Hematopoietic multipotent progenitor cell treated with erythropoietin and hydrocortisone succinate and interleukin-3 and kit ligand, for 17 days (in vitro differentiated cells): ENCODE results near the gene PIN4.
"Not testable (repeated sequence)": the region's sequence is repeated elsewhere in the genome, so short reads cannot be mapped to it uniquely, and the experiment has no call there.

ENCODE experiments used
- DNase-seq: peaks from one replicate; pipeline ENCODE4 v3.0.0-alpha.2; 2015; ENCODE audit warnings: low spot score

PIN4 gene

GRCh38 chrX:72181178-72182125 lies at the start of gene PIN4:
TSS of gene PIN4 (plus strand) at chrX:72181757. CDS start at chrX:72181786, 29 bp downstream.
- DNase-seq, result peak; percentile 88

DNA sequence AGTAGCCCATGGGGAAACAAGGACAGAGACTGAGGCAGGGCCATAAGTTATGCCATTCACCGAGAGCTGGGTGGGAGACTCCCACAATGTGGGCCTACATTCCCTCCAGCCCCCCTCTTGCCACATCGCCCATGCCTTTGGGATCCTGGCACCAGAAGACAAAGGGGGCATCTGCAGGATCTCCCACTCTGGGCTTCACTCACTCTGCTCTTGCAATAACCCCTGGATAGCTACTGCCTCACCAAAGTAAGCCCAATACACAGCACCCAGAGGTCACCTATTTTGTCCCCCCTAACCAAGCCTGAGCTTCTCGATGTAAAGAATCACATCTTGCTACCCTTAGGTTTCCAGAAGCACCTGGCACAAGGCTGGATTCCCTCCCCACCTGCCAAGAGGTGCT lies 49.1 kb upstream of the PIN4 start:
- no peak for DNase-seq

DNA sequence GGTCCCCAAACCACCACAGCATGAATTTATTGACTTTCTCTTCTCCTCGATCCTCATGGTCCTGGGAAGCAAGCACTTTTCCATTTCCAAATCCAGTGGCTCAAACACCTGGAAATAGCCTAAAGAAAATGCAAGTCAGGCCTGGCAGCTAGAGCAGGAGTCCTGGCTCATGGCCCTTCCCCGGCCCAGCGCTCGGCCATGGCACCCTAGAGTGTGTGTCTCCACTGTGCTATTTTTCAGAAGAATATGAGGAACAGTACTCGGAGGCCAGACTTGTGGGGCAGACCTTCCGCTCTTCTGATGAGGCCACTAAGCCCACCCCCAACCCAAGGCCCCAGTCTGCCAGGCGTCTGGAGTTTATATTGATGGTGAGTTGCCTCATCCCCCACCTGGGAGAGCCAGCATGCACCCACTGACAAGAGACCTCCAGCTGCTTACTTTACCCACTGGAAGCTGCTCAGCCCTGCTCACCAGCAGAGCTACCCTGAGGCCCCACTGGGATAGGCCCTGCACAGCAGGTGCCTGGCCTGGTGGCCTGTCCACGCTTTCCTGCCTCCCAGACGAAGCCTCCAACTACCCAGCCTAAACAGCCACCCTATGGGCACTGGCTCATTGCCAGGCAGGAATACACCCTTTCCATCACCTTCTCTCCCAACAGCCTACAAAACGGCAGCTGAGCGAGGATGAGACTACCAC lies 47.6 kb upstream of the PIN4 start:
- no peak for DNase-seq

DNA sequence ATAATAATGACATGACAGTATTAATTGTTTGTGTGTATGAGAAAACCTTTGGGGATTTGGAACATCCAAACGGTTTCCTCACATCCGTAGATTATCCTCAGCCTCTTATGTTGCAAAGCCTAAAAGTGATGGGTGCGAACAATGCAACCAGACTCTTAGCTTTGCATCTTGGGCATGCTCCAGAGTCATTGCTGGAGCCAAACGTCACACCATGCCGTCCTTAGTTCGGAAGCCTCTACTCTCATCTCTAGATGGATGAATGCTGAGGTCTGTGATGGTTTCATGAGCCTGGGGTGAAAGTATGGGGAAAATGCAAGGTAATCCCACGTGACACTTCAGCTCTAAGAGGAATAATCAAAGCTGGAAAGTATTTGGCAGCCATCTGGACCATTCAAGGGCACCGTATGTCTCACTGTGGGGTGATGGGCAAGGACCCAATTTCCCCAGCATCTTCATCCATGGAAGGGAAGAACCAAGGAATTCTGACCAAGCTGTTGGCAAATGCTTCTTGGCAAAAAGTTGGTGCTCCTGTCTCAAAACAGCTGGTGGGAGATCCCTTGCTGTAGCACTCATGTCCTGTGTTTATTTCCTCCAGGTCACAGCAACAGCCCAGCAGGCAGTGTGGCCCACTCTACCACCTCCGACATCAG lies 43.6 kb upstream of the PIN4 start:
- no peak for DNase-seq

DNA sequence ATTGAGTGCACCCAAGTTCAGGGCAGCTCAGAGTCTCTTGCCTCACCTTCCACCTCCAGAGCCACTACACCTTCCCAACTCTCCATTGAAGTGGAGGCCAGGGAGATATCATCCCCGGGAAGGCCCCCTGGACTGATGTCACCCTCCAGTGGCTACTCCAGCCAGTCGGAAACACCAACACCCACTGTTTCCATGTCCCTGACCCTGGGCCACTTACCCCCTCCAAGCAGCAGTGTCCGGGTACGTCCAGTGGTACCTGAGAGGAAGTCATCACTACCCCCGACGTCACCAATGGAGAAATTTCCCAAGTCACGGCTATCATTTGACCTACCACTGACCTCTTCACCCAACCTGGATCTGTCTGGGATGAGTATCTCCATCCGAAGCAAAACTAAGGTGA lies 42.0 kb upstream of the PIN4 start:
- DNase-seq, result no peak

- DNase-seq, result no peak
Measured at GRCh38 chrX:72141372-72142004, 40.1 kb upstream of the PIN4 start.

DNA sequence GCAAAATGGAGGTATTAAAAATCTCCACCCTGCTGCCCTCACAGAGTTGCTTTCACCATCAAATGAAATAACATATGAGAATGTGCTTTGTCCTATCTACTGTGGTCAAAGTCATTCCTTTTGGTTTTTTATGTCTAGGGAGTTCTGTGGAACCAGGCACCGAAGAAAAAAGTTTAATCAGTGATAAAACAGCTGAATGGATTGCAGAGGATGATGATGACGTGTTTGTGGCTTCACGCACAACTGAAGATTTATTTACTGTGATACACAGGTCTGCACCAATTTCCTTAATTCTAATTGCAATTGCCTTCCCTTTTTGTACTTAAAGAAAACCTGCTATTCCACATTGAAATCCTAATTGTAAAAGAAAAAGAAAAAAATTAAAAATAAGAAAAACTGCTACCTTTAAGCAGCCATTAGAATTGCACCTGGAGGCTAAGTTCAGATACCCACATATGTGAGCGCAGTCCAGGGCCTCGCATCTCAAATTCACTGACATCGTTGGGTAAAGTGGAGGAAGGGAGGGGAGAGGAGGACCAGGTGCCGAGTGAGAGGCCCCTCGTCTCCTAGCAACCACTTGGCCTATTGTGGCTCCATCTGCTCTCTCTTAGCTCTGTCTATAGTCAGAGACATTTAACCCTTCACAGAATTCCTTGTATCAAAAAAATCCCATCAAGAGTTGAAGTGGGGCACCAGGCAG lies 39.3 kb upstream of the PIN4 start:
- no peak for DNase-seq

DNA sequence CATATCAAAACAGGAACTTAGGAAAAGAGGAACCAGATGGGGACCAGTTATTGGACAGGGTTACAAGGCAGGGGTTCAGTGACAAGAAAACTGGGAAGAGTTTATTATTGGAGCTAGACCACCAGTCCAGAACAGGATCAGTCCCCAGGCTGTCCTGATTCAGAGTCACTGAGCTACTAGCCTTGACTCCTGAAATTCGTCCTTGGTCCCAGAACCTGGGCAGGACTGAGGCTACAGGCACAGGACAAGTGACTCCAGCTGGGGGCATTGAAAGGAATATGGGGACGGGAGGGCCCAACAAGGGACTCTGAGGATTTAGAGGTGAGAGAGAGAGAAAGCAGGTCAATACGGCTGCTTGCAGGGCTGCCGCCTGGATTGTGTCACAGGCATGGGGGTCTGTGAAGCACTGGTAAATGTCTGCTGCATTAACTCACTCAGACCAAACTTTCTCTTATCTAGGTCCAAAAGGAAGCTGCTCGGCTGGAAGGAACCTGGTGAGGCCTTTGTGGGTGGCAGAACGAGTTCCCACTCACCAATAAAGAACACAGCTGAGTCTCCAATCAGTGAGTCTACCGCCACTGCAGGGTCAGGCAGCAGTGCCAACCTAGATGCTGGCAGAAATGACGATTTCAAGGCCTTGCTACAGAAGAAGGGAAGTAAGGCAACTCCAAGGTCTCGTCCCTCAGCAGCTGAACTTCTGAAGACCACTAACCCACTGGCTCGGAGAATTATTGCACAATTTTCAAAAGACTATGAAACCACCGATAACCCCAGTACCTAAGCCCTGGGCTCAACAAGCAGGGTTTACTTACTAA lies 38.6 kb upstream of the PIN4 start:
- DNase-seq, result no peak

DNA sequence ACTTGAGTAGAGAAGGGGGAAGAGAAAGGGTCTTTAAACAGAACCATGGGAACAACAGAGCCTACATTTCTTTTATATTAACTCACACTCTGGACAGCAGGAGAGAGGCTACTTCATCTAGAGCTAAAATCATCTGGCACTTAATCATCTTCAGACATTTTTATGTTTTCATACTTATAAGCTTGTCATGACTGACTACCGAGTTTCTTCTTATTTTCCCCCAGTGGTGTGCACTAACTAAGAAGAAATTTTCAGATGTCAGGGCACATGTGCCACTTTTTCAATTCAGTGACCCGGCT lies 38.0 kb upstream of the PIN4 start:
- no peak for DNase-seq

DNA sequence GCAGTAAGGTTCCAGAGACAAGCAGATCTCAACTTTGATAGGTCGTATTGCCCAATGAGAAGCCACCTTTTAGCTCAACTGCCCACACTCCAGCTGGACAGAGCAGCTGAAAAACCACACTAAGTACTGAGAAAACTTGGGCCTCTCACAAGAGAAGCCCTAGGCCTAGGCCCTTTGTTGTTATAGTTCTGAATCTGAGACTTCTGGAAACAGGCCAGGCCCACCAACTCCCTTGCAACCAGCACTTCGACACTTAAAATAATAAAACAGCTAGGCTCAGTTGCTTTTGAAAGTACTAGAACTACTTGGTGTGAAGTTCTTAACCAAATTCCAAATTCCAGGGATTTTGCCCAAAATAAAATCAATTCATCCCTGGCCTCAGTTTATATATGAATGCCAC lies 36.4 kb upstream of the PIN4 start:
- DNase-seq, result no peak

DNA sequence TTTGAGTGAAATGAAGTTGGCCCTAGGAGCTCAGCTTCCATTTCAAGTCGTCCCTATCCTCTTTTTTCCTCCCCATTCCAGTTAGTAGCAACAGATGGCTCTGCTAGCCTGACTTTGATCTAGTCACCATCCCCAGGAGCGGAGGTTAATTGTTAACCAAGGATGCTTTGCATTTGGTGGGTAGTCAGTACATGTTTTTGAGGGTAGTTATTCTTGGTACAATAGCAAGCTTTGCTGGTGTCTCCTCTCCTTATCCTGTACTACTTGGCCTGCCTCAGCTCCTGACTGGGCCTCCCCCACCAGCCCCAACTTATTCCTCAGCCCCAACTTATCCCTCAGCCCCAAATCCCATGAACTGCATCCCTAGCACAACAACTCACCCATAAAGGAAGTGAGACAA lies 35.0 kb upstream of the PIN4 start:
- no peak for DNase-seq

DNA sequence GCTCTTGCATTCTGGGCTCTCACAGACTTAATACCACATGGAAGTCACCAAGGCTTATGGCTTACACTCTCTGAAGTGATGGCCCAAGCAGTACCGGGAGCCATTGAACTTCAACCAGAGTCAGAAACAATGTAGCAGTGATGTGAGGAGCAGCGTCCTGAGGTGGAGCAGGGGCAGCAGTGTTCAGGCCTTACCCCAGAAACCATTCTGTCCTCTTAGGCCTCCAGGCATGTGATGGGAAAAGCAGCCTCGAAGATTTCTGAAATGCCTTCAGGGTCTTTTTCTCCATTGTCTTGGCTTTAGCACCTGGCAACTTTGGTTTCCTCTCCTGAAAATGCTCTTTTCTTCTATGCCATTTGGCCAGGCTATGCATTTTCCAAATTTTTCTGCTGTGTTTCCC lies 22.8 kb upstream of the PIN4 start:
- no peak for DNase-seq

DNA sequence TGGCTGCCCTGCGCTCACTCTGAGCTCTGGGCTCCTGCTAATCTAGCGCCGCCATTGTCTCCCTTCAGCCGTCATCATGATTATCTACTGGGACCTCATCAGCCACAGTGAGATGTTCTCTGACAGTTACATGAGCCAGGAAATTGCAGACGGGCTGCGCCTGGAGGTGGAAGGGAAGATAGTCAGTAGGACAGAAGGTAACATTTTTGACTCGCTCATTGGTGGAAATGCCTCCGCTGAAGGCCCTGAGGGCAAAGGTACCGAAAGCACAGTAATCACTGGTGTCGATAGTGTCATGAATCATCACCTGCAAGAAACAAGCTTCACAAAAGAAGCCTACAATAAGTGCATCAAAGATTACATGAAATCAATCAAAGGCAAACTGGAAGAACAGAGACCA lies 21.8 kb upstream of the PIN4 start:
- DNase-seq, result no peak

GRCh38 chrX:72165551-72165950 lies 16.0 kb upstream of the PIN4 start:
- DNase-seq, result no peak

GRCh38 chrX:72169008-72169728 lies 12.4 kb upstream of the PIN4 start:
- no peak for DNase-seq

DNA sequence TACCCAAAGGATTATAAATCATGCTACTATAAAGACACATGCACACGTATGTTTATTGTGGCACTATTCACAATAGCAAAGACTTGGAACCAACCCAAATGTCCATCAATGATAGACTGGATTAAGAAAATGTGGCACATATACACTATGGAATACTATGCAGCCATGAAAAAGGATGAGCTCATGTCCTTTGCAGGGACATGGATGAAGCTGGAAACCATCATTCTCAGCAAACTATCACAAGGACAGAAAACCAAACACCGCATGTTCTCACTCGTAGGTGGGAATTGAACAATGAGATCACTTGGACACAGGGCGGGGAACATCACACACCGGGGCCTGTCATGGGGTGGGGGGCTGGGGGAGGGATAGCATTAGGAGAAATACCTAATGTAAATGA lies 5.3 kb upstream of the PIN4 start:
- not testable (repeated sequence) for DNase-seq

- DNase-seq, result no peak
Measured at GRCh38 chrX:72176981-72177380, 4.6 kb upstream of the PIN4 start.

- DNase-seq, result peak; percentile 5
Measured at GRCh38 chrX:72180539-72180938, 1.0 kb upstream of the PIN4 start.

- no peak for DNase-seq
Measured at GRCh38 chrX:72182924-72183323, 1.4 kb downstream of the PIN4 start.

DNA sequence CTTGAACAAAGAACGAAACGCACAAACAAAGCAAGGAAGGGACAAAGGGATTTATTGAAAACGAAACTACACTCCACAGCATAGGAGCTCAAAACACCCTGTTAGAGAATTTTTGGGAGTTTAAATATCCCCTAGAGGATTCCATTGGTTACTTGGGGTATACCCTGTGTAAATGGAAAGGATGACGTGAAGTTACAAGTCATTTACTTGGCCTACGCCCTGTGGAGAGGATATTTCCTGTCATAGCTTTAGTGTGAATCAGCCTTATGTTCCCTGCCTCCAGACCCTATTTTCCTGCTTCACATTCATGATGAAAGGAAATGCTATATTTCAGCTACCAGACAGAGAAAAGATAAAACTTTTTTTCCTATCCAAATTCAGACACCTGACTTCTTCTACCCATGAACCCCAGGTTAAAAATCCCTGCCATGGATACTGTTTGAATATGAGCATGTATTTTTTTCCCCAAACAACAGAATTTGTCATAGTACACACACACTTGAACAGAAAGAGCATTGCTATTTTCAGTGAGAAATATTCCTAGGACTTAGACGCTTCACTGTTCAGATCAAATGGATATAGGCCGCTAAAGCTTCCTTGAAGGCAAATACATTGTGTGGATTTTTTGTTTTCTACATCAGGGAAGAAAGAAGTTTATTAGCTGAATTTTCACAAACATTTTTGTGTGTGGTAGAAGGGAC lies 20.4 kb downstream of the PIN4 start:
- DNase-seq, result no peak
